ENCODE data around the gene TXNDC12. TPM values are rescaled to one million over a fixed set of nuclear protein-coding genes. Genes with fewer than 3 reads are reported as not detected.
A peak's percentile ranks its signal among the peaks of the same experiment; 100 is the strongest.
"Not testable (repeated sequence)": the region's sequence is repeated elsewhere in the genome, so short reads cannot be mapped to it uniquely, and the experiment has no call there.

TXNDC12 gene
- total RNA-seq, 8 experiments from 2014 or later = 33.0 to 56.4 (median 40.5) TPM

DNA sequence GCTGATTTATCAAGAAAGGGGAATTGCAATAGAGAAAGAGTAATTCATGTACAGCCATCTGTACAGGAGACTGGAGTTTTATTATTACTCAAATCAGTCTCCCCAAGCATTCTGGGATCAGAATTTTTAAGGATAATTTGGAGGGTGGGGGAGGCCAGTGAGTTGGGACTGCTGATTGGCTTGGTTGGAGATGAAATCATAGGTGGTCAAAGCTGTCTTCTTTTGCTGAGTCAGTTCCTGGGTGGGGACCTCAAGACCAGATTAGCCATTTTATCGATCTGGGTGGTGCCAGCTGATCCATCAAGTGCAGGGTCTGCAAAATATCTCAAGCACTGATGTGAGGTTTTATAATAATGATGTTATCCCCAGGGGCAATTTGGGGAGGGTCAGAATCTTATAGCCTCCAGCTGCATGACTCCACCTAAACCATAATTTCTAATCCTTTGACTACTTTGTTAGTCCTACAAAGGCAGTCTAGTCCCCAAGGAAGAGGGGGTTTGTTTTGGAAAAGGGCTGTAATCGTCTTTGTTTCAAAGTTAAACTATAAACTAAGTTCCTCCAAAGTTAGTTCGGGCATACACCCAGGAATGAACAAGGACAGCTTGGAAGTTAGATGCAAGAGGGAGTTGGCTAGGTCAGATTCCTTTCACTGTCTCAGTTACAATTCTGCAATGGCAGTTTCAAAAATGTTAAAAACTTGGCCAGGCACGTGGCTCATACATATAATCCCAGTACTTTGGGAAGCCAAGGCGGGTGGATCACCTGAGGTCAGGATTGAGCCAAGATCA is 47.6 kb downstream of the TXNDC12 start:
- Histone ChIP-seq H3K4me3 (no peak overlapping the region), H3K4me1 (replicated peaks in 1 of 2) (peaks cover 18 to 19% of the 10 kb centered on the region in 2 donors), H3K27ac (peak overlapping the region in 1 of 2 donors; percentile 31)
- peak in 7 of 8 experiments; percentile 28 to 81 (median 66) for ATAC-seq (replicated peaks in 6 of 8)
- WGBS, 10 experiments = 6 to 80% (median 34%) methylated on average over 3 to 5 of the region's 5 CpGs; no CpG with 5 or more reads in 2 of the 10 experiments
- in situ Hi-C loops (cut with MboI; ENCODE audit: low pct_unique_long_range_greater_than_20kb in 2 of 9, low sequenced_read_pairs in 9 of 9, unreplicated experiment in 9 of 9) = loop anchor here in 1 of 9 experiments (25.0 kb wide), 1 partner anchor 95 kb away; no protein-coding TSS in a partner anchor

- Histone ChIP-seq H3K4me1 (replicated peaks in 1 of 2) (peaks cover 18 to 19% of the 10 kb centered on the region in 2 donors), H3K27ac (peak overlapping the region in 1 of 2 donors; percentile 68)
- ATAC-seq (replicated peaks in 6 of 8); H3K4me3 ChIP-seq: not testable (repeated sequence)
- 50 to 100% methylated on average over 1 of the region's 5 CpGs; no CpG with 5 or more reads in 8 of the 10 experiments for WGBS, 10 experiments
- in situ Hi-C loops (cut with MboI; ENCODE audit: low pct_unique_long_range_greater_than_20kb in 2 of 9, low sequenced_read_pairs in 9 of 9, unreplicated experiment in 9 of 9) = loop anchor here in 1 of 9 experiments (25.0 kb wide), 1 partner anchor 94 kb away; no protein-coding TSS in a partner anchor
These were observed 48.9 kb downstream of the TXNDC12 start for GRCh38 chr1:52006081-52006553.

- Histone ChIP-seq H3K27ac (peak overlapping the region in 1 of 2 donors; percentile 15), H3K4me1 (replicated peaks in 1 of 2) (peaks cover 18 to 19% of the 10 kb centered on the region in 2 donors)
- WGBS, 10 experiments = 13 to 62% (median 38%) methylated on average over 1 to 3 of the region's 3 CpGs; no CpG with 5 or more reads in 4 of the 10 experiments
- in situ Hi-C loops (cut with MboI; ENCODE audit: low pct_unique_long_range_greater_than_20kb in 2 of 9, low sequenced_read_pairs in 9 of 9, unreplicated experiment in 9 of 9) = loop anchor here in 1 of 9 experiments (25.0 kb wide), 1 partner anchor 93 kb away; no protein-coding TSS in a partner anchor
- ATAC-seq (replicated peaks in 6 of 8); H3K4me3 ChIP-seq: not testable (repeated sequence)
These were observed 49.4 kb downstream of the TXNDC12 start for GRCh38 chr1:52005548-52005947.

- H3K4me1 ChIP-seq (replicated peaks in 1 of 2) = peaks cover 18 to 19% of the 10 kb centered on the region in 2 donors
- in situ Hi-C loops (cut with MboI; ENCODE audit: low pct_unique_long_range_greater_than_20kb in 2 of 9, low sequenced_read_pairs in 9 of 9, unreplicated experiment in 9 of 9) = loop anchor here in 1 of 9 experiments (25.0 kb wide), 1 partner anchor 92 kb away; no protein-coding TSS in a partner anchor
- no peak overlapping the region for H3K4me3 ChIP-seq
- WGBS, 10 experiments = 0 to 95% (median 64%) methylated on average over 1 to 4 of the region's 4 CpGs; no CpG with 5 or more reads in 1 of the 10 experiments
- no peak overlapping the region for H3K27ac ChIP-seq
- no peak for ATAC-seq (replicated peaks in 6 of 8)
These were observed 51.1 kb downstream of the TXNDC12 start for GRCh38 chr1:52003877-52004276.

GRCh38 chr1:52002038-52002917 is 52.7 kb downstream of the TXNDC12 start:
- Histone ChIP-seq H3K27ac (no peak overlapping the region), H3K4me1 (replicated peaks in 1 of 2) (peaks cover 16 to 24% of the 10 kb centered on the region in 2 donors), H3K4me3 (no peak overlapping the region)
- WGBS, 10 experiments = 15 to 69% (median 49%) methylated on average over 3 to 9 of the region's 9 CpGs
- in situ Hi-C loops (cut with MboI; ENCODE audit: low pct_unique_long_range_greater_than_20kb in 2 of 9, low sequenced_read_pairs in 9 of 9, unreplicated experiment in 9 of 9) = loop anchor here in 1 of 9 experiments (25.0 kb wide), 1 partner anchor 90 kb away; no protein-coding TSS in a partner anchor
- peak; percentile 86 to 98 (median 95) for ATAC-seq (replicated peaks in 6 of 8)

DNA sequence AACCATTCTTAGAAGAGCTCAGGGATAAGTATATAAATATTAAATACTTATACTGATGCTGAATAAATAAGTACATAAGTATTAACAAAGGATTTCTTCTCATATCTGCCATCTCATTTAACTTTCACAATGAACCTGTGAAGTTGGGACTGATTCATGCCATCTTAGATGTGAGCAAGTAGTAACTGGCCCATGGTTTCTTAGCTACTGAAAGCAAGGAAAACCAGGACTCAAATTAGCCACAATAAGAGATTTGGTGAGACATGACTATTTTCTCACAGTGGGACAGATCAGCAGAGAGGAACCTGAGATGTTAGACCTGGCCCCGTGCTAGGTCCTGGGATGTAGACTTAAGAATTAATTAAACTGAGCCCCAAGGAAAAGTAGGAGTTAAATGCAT is 56.3 kb downstream of the TXNDC12 start:
- 29 to 100% (median 87%) methylated on average over 1 of the region's 1 CpG; no CpG with 5 or more reads in 2 of the 10 experiments for WGBS, 10 experiments
- ATAC-seq (replicated peaks in 6 of 8) = no peak
- H3K27ac ChIP-seq = no peak overlapping the region
- H3K4me3 ChIP-seq = no peak overlapping the region
- in situ Hi-C loops (cut with MboI; ENCODE audit: low pct_unique_long_range_greater_than_20kb in 2 of 9, low sequenced_read_pairs in 9 of 9, unreplicated experiment in 9 of 9) = loop anchor here in 4 of 9 experiments (10.0 kb wide), 2 partner anchors 94 to 104 kb away; no protein-coding TSS in a partner anchor
- peaks cover 0 to 6% of the 10 kb centered on the region in 2 donors for H3K4me1 ChIP-seq (replicated peaks in 1 of 2)

GRCh38 chr1:51997974-51998382 is 57.0 kb downstream of the TXNDC12 start:
- no peak overlapping the region for H3K4me3 ChIP-seq
- no peak overlapping the region for H3K27ac ChIP-seq
- peak in 5 of 8 experiments; percentile 14 to 60 (median 34) for ATAC-seq (replicated peaks in 6 of 8)
- H3K4me1 ChIP-seq (replicated peaks in 1 of 2) = peaks cover 0 to 6% of the 10 kb centered on the region in 2 donors
- in situ Hi-C loops (cut with MboI; ENCODE audit: low pct_unique_long_range_greater_than_20kb in 2 of 9, low sequenced_read_pairs in 9 of 9, unreplicated experiment in 9 of 9) = loop anchor here in 4 of 9 experiments (10.0 kb wide), 2 partner anchors 93 to 103 kb away; no protein-coding TSS in a partner anchor
- 60 to 72% (median 66%) methylated on average over 1 to 4 of the region's 5 CpGs; no CpG with 5 or more reads in 5 of the 10 experiments for WGBS, 10 experiments

DNA sequence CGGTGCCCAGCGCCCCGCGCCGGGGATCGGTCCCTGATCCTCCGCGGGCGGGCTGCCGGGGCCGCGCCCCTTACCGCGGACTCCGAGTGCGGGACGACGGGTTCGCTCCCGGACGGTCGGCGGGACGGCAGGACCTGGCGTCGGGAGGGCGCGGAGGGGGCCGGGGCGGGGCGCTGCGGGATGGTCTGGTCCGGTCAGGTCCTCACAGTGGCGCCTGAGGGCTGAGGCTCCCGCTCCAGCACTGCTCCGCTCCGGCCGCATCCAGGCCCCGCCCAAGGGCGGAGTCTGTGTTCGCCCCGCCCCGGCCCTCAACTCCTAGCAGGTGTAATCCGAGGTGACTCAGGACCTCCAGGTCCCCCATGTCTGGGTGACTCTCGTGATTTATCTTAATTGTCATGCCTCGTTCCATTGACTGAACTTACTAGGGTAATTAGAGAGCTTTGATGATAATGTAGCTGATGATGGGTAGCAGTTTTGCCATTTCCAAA is 64.5 kb downstream of the TXNDC12 start, which contains the start of gene RAB3B:
Gene RAB3B, minus strand, starts transcription at position 223 of the 488 bp plus-strand sequence. CDS start 13,583 bp downstream, outside the sequence.
- peak; percentile 95 to 99 (median 99) for ATAC-seq (replicated peaks in 6 of 8)
- Histone ChIP-seq H3K27ac (peak within 1 kb of the TSS in 1 of 2 donors; percentile 21), H3K4me3 (peak within 1 kb of the TSS; percentile 51 to 88 (median 68)), H3K4me1 (replicated peaks in 1 of 2) (peaks cover 6 to 7% of the 10 kb centered on the region in 2 donors)
- WGBS, 10 experiments = 0 to 8% (median 0%) methylated on average over 1 to 6 of the region's 46 CpGs; no CpG with 5 or more reads in 6 of the 10 experiments
- in situ Hi-C loops (cut with MboI; ENCODE audit: low pct_unique_long_range_greater_than_20kb in 2 of 9, low sequenced_read_pairs in 9 of 9, unreplicated experiment in 9 of 9) = loop anchor here in 4 of 9 experiments (10.0 kb wide), 2 partner anchors 86 to 96 kb away; no protein-coding TSS in a partner anchor

- Histone ChIP-seq H3K4me3 (peak overlapping the region; percentile 51 to 88 (median 68)), H3K4me1 (replicated peaks in 1 of 2) (peaks cover 6 to 7% of the 10 kb centered on the region in 2 donors), H3K27ac (peak overlapping the region in 1 of 2 donors; percentile 21)
- WGBS, 10 experiments = 0% methylated on average over 1 of the region's 47 CpGs; no CpG with 5 or more reads in 9 of the 10 experiments
- in situ Hi-C loops (cut with MboI; ENCODE audit: low pct_unique_long_range_greater_than_20kb in 2 of 9, low sequenced_read_pairs in 9 of 9, unreplicated experiment in 9 of 9) = loop anchor here in 4 of 9 experiments (10.0 kb wide), 2 partner anchors 85 to 95 kb away; no protein-coding TSS in a partner anchor
- ATAC-seq (replicated peaks in 6 of 8) = peak in 2 of 8 experiments; percentile 0 to 1
These were observed 65.2 kb downstream of the TXNDC12 start for GRCh38 chr1:51989582-51990477.

DNA sequence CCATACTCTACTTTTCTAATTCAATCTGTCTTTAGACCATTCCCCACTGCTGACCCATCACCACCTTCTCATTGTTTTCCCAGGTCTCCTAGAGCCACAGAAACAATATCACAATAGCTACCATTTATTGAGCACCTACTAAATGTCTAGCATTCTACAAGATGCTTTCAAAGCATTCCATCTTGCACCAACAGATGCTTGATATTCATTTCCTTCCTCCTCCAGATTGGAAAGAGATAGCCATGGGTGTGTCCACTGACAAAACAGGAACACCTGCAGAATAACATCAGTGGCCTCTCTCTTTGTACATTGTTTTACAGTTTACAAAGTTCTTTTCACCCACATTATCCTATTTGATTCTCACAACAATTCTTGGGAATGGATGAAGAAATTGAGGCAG is 66.7 kb downstream of the TXNDC12 start:
- ATAC-seq (replicated peaks in 6 of 8) = no peak
- in situ Hi-C loops (cut with MboI; ENCODE audit: low pct_unique_long_range_greater_than_20kb in 2 of 9, low sequenced_read_pairs in 9 of 9, unreplicated experiment in 9 of 9) = no loop called here
- H3K4me1 ChIP-seq (replicated peaks in 1 of 2) = peaks cover 6 to 7% of the 10 kb centered on the region in 2 donors
- no peak overlapping the region for H3K4me3 ChIP-seq
- no peak overlapping the region for H3K27ac ChIP-seq

GRCh38 chr1:51986718-51987117 is 68.3 kb downstream of the TXNDC12 start:
- WGBS, 10 experiments = 17 to 64% (median 41%) methylated on average over 1 to 4 of the region's 4 CpGs; no CpG with 5 or more reads in 3 of the 10 experiments
- peak in 1 of 8 experiments; percentile 11 for ATAC-seq (replicated peaks in 6 of 8)
- H3K4me1 ChIP-seq (replicated peaks in 1 of 2) = peaks cover 6 to 7% of the 10 kb centered on the region in 2 donors
- H3K4me3 ChIP-seq = no peak overlapping the region
- in situ Hi-C loops (cut with MboI; ENCODE audit: low pct_unique_long_range_greater_than_20kb in 2 of 9, low sequenced_read_pairs in 9 of 9, unreplicated experiment in 9 of 9) = no loop called here
- no peak overlapping the region for H3K27ac ChIP-seq

Data from motor neuron (in vitro differentiated cells).